Activated CD8-positive, alpha-beta T cell treated with anti-CD3 and anti-CD28 coated beads for 36 hours (primary cell): ENCODE measurements around the gene RNF187. TPM values are rescaled to one million over a fixed set of nuclear protein-coding genes. Genes with fewer than 3 reads are reported as not detected.

Source experiments
- ATAC-seq: fragments of 200-7000 bp; cut with Tn5 transposase; one replicate; pipeline ENCODE4 v1.10.0; 2021; ENCODE audit warnings: mild to moderate bottlenecking, moderate library complexity
- CTCF ChIA-PET: fragments of 350-600 bp; sonication (Branson Sonifier 250); formaldehyde crosslinking; loops from one replicate; lab custom pipeline; 2021; ENCODE audit warnings: antibody characterized with exemption; lab: Charles Lee
- POLR2A ChIA-PET: fragments of 350-600 bp; sonication (Branson Sonifier 250); formaldehyde crosslinking; loops from one replicate; lab custom pipeline; 2021; ENCODE audit warnings: antibody characterized with exemption; lab: Charles Lee
- DNase-seq: peaks from one replicate; pipeline ENCODE4 v3.0.0-alpha.2; 2020
- H3K27ac Mint-ChIP-seq: one replicate; pipeline ENCODE4 v1.8.0; 2021; ENCODE audit warnings: mild to moderate bottlenecking, mixed read lengths
- H3K27me3 Mint-ChIP-seq: one replicate; pipeline ENCODE4 v1.8.0; 2021; ENCODE audit warnings: mixed read lengths
- H3K36me3 Mint-ChIP-seq: one replicate; pipeline ENCODE4 v1.8.0; 2021; ENCODE audit warnings: low read depth, mixed read lengths
- H3K4me1 Mint-ChIP-seq: one replicate; pipeline ENCODE4 v1.8.0; 2021; ENCODE audit warnings: low read depth, mixed read lengths
- H3K4me3 Mint-ChIP-seq: one replicate; pipeline ENCODE4 v1.8.0; 2021; ENCODE audit warnings: mild to moderate bottlenecking, moderate library complexity, mixed read lengths
- H3K9me3 Mint-ChIP-seq: one replicate; pipeline ENCODE4 v1.8.0; 2021; ENCODE audit warnings: mixed read lengths
- CTCF ChIP-seq: fragments of 200-600 bp; IDR thresholded peaks from one replicate; pipeline ENCODE4 v1.8.0; 2022; ENCODE audit warnings: antibody characterized with exemption, mild to moderate bottlenecking
- intact Hi-C: fragments of 100-400 bp; cut with micrococcal nuclease; formaldehyde crosslinking; loops from one replicate; pipeline ENCODE4 v1.10.0; 2022
- microRNA-seq: library from miRNA; unstranded; fragments of <30 nt; microRNA quantifications from one replicate; pipeline ENCODE4 v1.2.0, GENCODE V29; 2022; ENCODE audit warnings: borderline microRNAs expressed, borderline replicate concordance
- total RNA-seq, 2 experiments: library from RNA; stranded (reverse); gene quantifications; one replicate each; pipeline ENCODE4 v1.2.3, GENCODE V29; 2021

Gene RNF187
- total RNA-seq, 2 experiments from 2014 or later: 147 TPM

GRCh38 chr1:228542981-228543380 lies 55.8 kb downstream of the RNF187 start:
- H3K4me3 Mint-ChIP-seq: no peak overlapping the region
- no peak overlapping the region for H3K27ac Mint-ChIP-seq
- DNase-seq (no peak), ATAC-seq (no peak)
- CTCF ChIA-PET: no interaction called here
- H3K9me3 Mint-ChIP-seq: no peaks in the 10 kb centered on the region
- no peaks in the 10 kb centered on the region for H3K36me3 Mint-ChIP-seq
- H3K4me1 Mint-ChIP-seq: no peaks in the 10 kb centered on the region
- POLR2A ChIA-PET: no interaction called here
- intact Hi-C loops: no loop called here
- H3K27me3 Mint-ChIP-seq: peaks cover 1% of the 10 kb centered on the region
- no peak for TF ChIP-seq CTCF

- intact Hi-C loops: no loop called here
- ChIA-PET CTCF (no interaction called here), POLR2A (no interaction called here)
- no peaks in the 10 kb centered on the region for H3K36me3 Mint-ChIP-seq
- H3K4me3 Mint-ChIP-seq: no peak overlapping the region
- H3K9me3 Mint-ChIP-seq: no peaks in the 10 kb centered on the region
- ATAC-seq (no peak), DNase-seq (no peak)
- H3K27me3 Mint-ChIP-seq: peaks cover 1% of the 10 kb centered on the region
- H3K27ac Mint-ChIP-seq: no peak overlapping the region
- no peaks in the 10 kb centered on the region for H3K4me1 Mint-ChIP-seq
- TF ChIP-seq CTCF: no peak
These were observed 56.2 kb downstream of the RNF187 start for GRCh38 chr1:228543396-228543795.

GRCh38 chr1:228544021-228544850 lies 57.1 kb downstream of the RNF187 start:
- no peak for ATAC-seq
- no peaks in the 10 kb centered on the region for H3K9me3 Mint-ChIP-seq
- H3K4me1 Mint-ChIP-seq: no peaks in the 10 kb centered on the region
- intact Hi-C loops: no loop called here
- peaks cover 1% of the 10 kb centered on the region for H3K27me3 Mint-ChIP-seq
- no peak for TF ChIP-seq CTCF
- ChIA-PET POLR2A (no interaction called here), CTCF (no interaction called here)
- H3K4me3 Mint-ChIP-seq: no peak overlapping the region
- no peaks in the 10 kb centered on the region for H3K36me3 Mint-ChIP-seq
- DNase-seq: no peak
- H3K27ac Mint-ChIP-seq: no peak overlapping the region

- Mint-ChIP-seq H3K9me3 (no peaks in the 10 kb centered on the region), H3K4me1 (no peaks in the 10 kb centered on the region), H3K36me3 (no peaks in the 10 kb centered on the region), H3K27ac (no peak overlapping the region), H3K27me3 (peaks cover 1% of the 10 kb centered on the region), H3K4me3 (no peak overlapping the region)
- no peak for TF ChIP-seq CTCF
- intact Hi-C loops: no loop called here
- no peak for DNase-seq
- ATAC-seq: no peak
- ChIA-PET POLR2A (no interaction called here), CTCF (no interaction called here)
These were observed 57.9 kb downstream of the RNF187 start for GRCh38 chr1:228544921-228545591.

Small RNA genes within 50 kb of the gene (microRNA-seq; reads per million reads assigned to microRNA genes)
- gene MIR4666A: not detected

Other genes starting within 250 kb of the RNF187 start
- gene TRIM11, start 80.5 kb upstream of the RNF187 start, total RNA-seq: 10 to 100 TPM; 30.7 to 32.1 TPM
- 1 to 10 TPM; 1.9 to 2.7 TPM for gene TRIM17, start 70.5 kb upstream of the RNF187 start, total RNA-seq
- 1 to 10 TPM; 1.2 TPM for gene RHOU, start 248.1 kb downstream of the RNF187 start, total RNA-seq